HepG2 (cell line): ENCODE data around the gene NLRC5. TPM values are rescaled to one million over a fixed set of nuclear protein-coding genes. Genes with fewer than 3 reads are reported as not detected.

ENCODE experiments used
- ARNTL ChIP-seq: sonication (generic); formaldehyde crosslinking; IDR thresholded peaks from 2 replicates; pipeline ENCODE4 v1.4.0; 2020; ENCODE audit warnings: mild to moderate bottlenecking, missing genetic modification reagents
- CEBPG ChIP-seq: IDR thresholded peaks from 2 replicates; pipeline ENCODE4 v1.6.1; 2016
- ESRRA ChIP-seq: sonication (generic); formaldehyde crosslinking; IDR thresholded peaks from 2 replicates; pipeline ENCODE4 v1.5.1; 2020; ENCODE audit warnings: mild to moderate bottlenecking, low read depth, missing genetic modification reagents
- FOXA3 ChIP-seq: IDR thresholded peaks from 2 replicates; pipeline ENCODE4 v1.6.1; 2016; ENCODE audit warnings: missing genetic modification reagents, missing compliant biosample characterization
- FOXO1 ChIP-seq: sonication (generic); formaldehyde crosslinking; IDR thresholded peaks from 2 replicates; pipeline ENCODE4 v1.4.0; 2020; ENCODE audit warnings: missing genetic modification reagents
- KAT7 ChIP-seq: IDR thresholded peaks from 2 replicates; pipeline ENCODE4 v1.6.1; 2018; ENCODE audit warnings: borderline replicate concordance, missing compliant biosample characterization
- KMT2A ChIP-seq: sonication (generic); formaldehyde crosslinking; IDR thresholded peaks from 2 replicates; pipeline ENCODE4 v1.4.0; 2020; ENCODE audit warnings: missing genetic modification reagents
- MAFG ChIP-seq: sonication (generic); formaldehyde crosslinking; IDR thresholded peaks from 2 replicates; pipeline ENCODE4 v1.5.1; 2020; ENCODE audit warnings: mild to moderate bottlenecking, missing genetic modification reagents
- RCOR2 ChIP-seq: IDR thresholded peaks from 2 replicates; pipeline ENCODE4 v1.6.1; 2016; ENCODE audit warnings: missing biosample characterization, missing genetic modification reagents
- RXRB ChIP-seq: IDR thresholded peaks from 2 replicates; pipeline ENCODE4 v1.6.1; 2016; ENCODE audit warnings: borderline replicate concordance, missing genetic modification reagents, missing compliant biosample characterization
- TARDBP ChIP-seq: sonication (generic); formaldehyde crosslinking; IDR thresholded peaks from 2 replicates; pipeline ENCODE4 v1.8.0; 2022; ENCODE audit warnings: mild to moderate bottlenecking, missing genetic modification reagents
- TOE1 ChIP-seq: sonication (generic); formaldehyde crosslinking; IDR thresholded peaks from 2 replicates; pipeline ENCODE4 v1.4.0; 2020; ENCODE audit warnings: mild to moderate bottlenecking, missing genetic modification reagents
- ZNF460 ChIP-seq: sonication (generic); formaldehyde crosslinking; IDR thresholded peaks from 2 replicates; pipeline ENCODE4 v1.5.1; 2020; ENCODE audit warnings: missing genetic modification reagents, mild to moderate bottlenecking, borderline replicate concordance
- ZNF737 ChIP-seq: sonication (generic); formaldehyde crosslinking; IDR thresholded peaks from 2 replicates; pipeline ENCODE4 v1.5.0; 2020; ENCODE audit warnings: missing genetic modification reagents, mild to moderate bottlenecking, borderline replicate concordance
- polyA plus RNA-seq, 8 experiments: library from polyadenylated mRNA; depleted of rRNA in 3 of 8; stranded (reverse) in 7 of 8; unstranded in 1 of 8; fragments of >200 nt; fragmentation: Illumina TruSeq in 4 of 8; extraction: Trizol in 4 of 8; gene quantifications; 2 replicates each; pipeline versions ENCODE4 v1.2.1 to v1.2.3, GENCODE V29; 2011 to 2016; ENCODE audit warnings: low read depth in 4 of 8, missing spikeins in 1 of 8, mixed read lengths in 1 of 8; ENCODE audit not compliant: insufficient read depth in 1 of 8
- total RNA-seq, 5 experiments: library from RNA; depleted of rRNA; stranded (reverse); fragments of >200 nt; fragmentation: Illumina TruSeq; extraction: Trizol; gene quantifications; 2 replicates each; pipeline ENCODE4 v1.2.3, GENCODE V29; 2016; ENCODE audit warnings: low read depth in 1 of 5
- TF ChIP-seq, protein P1 (sequence below): IDR thresholded peaks from 2 replicates; pipeline ENCODE4 v1.6.1; 2016; ENCODE audit warnings: missing compliant biosample characterization, missing genetic modification reagents, borderline replicate concordance
- TF ChIP-seq, protein P2 (sequence below): sonication (generic); formaldehyde crosslinking; IDR thresholded peaks from 2 replicates; pipeline ENCODE4 v1.4.0; 2020; ENCODE audit warnings: missing genetic modification reagents, borderline replicate concordance
- TF ChIP-seq, protein P3 (sequence below): sonication (generic); formaldehyde crosslinking; IDR thresholded peaks from 2 replicates; pipeline ENCODE4 v1.4.0; 2020; ENCODE audit warnings: missing genetic modification reagents
- TF ChIP-seq, protein P4 (sequence below): IDR thresholded peaks from 2 replicates; pipeline ENCODE4 v1.6.1; 2016; ENCODE audit warnings: mild to moderate bottlenecking
- TF ChIP-seq, protein P5 (sequence below): IDR thresholded peaks from 2 replicates; pipeline ENCODE4 v1.6.1; 2012; ENCODE audit warnings: inconsistent platforms
- TF ChIP-seq, protein P6 (sequence below), 2 experiments: IDR thresholded peaks; 2 replicates each; pipeline ENCODE4 v1.6.1; 2011 to 2012; ENCODE audit warnings: low read length in 2 of 2, borderline replicate concordance in 1 of 2, low read depth in 1 of 2, mild to moderate bottlenecking in 1 of 2, moderate library complexity in 1 of 2

The NLRC5 gene
- total and polyA plus RNA-seq, 2 of the 13 experiments (the other 11 are each of a cell fraction or from before 2014, with no cell fraction given): 6.3 to 12.7 TPM

DNA sequence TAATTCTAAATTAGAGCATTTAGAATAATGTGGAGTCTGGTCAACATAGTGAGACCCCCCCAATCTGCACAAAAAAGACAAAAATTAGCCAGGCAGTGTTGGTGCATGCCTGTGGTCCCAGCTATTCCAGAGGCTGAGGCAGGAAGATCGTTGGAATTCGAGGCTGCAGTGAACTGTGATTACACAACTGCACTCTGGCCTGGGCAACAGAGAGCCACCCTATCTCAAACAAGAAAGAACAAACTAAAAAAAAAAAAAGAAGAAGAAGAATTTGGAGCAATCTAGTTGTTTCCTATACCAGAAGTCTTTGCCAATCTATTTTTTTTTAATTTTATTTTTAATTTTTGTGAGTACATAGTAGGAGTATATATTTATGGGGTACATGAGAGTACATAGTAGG is 21.6 kb upstream of the NLRC5 start (continued):
- TF ChIP-seq, protein P1, sequence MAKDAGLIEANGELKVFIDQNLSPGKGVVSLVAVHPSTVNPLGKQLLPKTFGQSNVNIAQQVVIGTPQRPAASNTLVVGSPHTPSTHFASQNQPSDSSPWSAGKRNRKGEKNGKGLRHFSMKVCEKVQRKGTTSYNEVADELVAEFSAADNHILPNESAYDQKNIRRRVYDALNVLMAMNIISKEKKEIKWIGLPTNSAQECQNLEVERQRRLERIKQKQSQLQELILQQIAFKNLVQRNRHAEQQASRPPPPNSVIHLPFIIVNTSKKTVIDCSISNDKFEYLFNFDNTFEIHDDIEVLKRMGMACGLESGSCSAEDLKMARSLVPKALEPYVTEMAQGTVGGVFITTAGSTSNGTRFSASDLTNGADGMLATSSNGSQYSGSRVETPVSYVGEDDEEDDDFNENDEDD (CRISPR knock-in tag): peak; percentile 24; the same call in 1 of the 2 replicates
- TF ChIP-seq RCOR2 (CRISPR knock-in tag) (peak; percentile 74; the same call in 1 of the 2 replicates), KMT2A (CRISPR knock-in tag) (0 out of 2 replicates have a peak, but pooled peaks have one; percentile 22), CEBPG (CRISPR knock-in tag) (peak; percentile 97), MAFG (CRISPR knock-in tag) (no peak), RXRB (peak; percentile 72; the same call in 1 of the 2 replicates), ZNF460 (CRISPR knock-in tag) (no peak), ARNTL (CRISPR knock-in tag) (0 out of 2 replicates have a peak, but pooled peaks have one; percentile 23), ESRRA (CRISPR knock-in tag) (0 out of 2 replicates have a peak, but pooled peaks have one; percentile 34), ZNF737 (CRISPR knock-in tag) (no peak), FOXA3 (CRISPR knock-in tag) (peak; percentile 55), TARDBP (CRISPR knock-in tag) (peak; percentile 55; the same call in 1 of the 2 replicates), KAT7 (peak; percentile 56; the same call in 1 of the 2 replicates), FOXO1 (peak; percentile 63; the same call in 1 of the 2 replicates), TOE1 (0 out of 2 replicates have a peak, but pooled peaks have one; percentile 41)
- TF ChIP-seq, protein P2, sequence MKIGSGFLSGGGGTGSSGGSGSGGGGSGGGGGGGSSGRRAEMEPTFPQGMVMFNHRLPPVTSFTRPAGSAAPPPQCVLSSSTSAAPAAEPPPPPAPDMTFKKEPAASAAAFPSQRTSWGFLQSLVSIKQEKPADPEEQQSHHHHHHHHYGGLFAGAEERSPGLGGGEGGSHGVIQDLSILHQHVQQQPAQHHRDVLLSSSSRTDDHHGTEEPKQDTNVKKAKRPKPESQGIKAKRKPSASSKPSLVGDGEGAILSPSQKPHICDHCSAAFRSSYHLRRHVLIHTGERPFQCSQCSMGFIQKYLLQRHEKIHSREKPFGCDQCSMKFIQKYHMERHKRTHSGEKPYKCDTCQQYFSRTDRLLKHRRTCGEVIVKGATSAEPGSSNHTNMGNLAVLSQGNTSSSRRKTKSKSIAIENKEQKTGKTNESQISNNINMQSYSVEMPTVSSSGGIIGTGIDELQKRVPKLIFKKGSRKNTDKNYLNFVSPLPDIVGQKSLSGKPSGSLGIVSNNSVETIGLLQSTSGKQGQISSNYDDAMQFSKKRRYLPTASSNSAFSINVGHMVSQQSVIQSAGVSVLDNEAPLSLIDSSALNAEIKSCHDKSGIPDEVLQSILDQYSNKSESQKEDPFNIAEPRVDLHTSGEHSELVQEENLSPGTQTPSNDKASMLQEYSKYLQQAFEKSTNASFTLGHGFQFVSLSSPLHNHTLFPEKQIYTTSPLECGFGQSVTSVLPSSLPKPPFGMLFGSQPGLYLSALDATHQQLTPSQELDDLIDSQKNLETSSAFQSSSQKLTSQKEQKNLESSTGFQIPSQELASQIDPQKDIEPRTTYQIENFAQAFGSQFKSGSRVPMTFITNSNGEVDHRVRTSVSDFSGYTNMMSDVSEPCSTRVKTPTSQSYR (CRISPR knock-in tag): no peak; the same call in 1 of the 2 replicates
- TF ChIP-seq, protein P3, sequence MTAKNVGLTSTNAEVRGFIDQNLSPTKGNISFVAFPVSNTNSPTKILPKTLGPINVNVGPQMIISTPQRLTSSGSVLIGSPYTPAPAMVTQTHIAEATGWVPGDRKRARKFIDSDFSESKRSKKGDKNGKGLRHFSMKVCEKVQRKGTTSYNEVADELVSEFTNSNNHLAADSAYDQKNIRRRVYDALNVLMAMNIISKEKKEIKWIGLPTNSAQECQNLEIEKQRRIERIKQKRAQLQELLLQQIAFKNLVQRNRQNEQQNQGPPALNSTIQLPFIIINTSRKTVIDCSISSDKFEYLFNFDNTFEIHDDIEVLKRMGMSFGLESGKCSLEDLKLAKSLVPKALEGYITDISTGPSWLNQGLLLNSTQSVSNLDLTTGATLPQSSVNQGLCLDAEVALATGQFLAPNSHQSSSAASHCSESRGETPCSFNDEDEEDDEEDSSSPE (CRISPR knock-in tag): 0 out of 2 replicates have a peak, but pooled peaks have one; percentile 42
- TF ChIP-seq, protein P4, sequence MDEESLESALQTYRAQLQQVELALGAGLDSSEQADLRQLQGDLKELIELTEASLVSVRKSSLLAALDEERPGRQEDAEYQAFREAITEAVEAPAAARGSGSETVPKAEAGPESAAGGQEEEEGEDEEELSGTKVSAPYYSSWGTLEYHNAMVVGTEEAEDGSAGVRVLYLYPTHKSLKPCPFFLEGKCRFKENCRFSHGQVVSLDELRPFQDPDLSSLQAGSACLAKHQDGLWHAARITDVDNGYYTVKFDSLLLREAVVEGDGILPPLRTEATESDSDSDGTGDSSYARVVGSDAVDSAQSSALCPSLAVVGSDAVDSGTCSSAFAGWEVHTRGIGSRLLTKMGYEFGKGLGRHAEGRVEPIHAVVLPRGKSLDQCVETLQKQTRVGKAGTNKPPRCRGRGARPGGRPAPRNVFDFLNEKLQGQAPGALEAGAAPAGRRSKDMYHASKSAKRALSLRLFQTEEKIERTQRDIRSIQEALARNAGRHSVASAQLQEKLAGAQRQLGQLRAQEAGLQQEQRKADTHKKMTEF (CRISPR knock-in tag): 0 out of 2 replicates have a peak, but pooled peaks have one; percentile 46
- TF ChIP-seq, protein P5, sequence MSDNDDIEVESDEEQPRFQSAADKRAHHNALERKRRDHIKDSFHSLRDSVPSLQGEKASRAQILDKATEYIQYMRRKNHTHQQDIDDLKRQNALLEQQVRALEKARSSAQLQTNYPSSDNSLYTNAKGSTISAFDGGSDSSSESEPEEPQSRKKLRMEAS: peak; percentile 38; the same call in 1 of the 2 replicates
- TF ChIP-seq, protein P6, sequence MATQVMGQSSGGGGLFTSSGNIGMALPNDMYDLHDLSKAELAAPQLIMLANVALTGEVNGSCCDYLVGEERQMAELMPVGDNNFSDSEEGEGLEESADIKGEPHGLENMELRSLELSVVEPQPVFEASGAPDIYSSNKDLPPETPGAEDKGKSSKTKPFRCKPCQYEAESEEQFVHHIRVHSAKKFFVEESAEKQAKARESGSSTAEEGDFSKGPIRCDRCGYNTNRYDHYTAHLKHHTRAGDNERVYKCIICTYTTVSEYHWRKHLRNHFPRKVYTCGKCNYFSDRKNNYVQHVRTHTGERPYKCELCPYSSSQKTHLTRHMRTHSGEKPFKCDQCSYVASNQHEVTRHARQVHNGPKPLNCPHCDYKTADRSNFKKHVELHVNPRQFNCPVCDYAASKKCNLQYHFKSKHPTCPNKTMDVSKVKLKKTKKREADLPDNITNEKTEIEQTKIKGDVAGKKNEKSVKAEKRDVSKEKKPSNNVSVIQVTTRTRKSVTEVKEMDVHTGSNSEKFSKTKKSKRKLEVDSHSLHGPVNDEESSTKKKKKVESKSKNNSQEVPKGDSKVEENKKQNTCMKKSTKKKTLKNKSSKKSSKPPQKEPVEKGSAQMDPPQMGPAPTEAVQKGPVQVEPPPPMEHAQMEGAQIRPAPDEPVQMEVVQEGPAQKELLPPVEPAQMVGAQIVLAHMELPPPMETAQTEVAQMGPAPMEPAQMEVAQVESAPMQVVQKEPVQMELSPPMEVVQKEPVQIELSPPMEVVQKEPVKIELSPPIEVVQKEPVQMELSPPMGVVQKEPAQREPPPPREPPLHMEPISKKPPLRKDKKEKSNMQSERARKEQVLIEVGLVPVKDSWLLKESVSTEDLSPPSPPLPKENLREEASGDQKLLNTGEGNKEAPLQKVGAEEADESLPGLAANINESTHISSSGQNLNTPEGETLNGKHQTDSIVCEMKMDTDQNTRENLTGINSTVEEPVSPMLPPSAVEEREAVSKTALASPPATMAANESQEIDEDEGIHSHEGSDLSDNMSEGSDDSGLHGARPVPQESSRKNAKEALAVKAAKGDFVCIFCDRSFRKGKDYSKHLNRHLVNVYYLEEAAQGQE (IDR thresholded peaks at IDR 0.05; ENCODE audit: borderline replicate concordance in 1 of 2, low read depth in 1 of 2, low read length in 2 of 2): peak in 1 of 2 experiments; percentile 51; a peak in 1 of 4 replicates
